Measurements from ENCODE around the gene HSBP1.
A peak's percentile ranks its signal among the peaks of the same experiment; 100 is the strongest.

HSBP1 gene

GRCh38 chr16:83810901-83811300 lies 3.1 kb downstream of the HSBP1 start:
- DNase-seq (ENCODE audit: low spot score in 2 of 2): no peak
- ATAC-seq (ENCODE audit: low read depth): no peak
- H3K4me1 Mint-ChIP-seq: peaks cover 20% of the 10 kb centered on the region
- no peaks in the 10 kb centered on the region for H3K27me3 Mint-ChIP-seq
- peaks cover 20% of the 10 kb centered on the region for H3K36me3 Mint-ChIP-seq
- H3K9me3 Mint-ChIP-seq: peaks cover 2% of the 10 kb centered on the region
- no peak overlapping the region for H3K4me3 Mint-ChIP-seq
- H3K27ac Mint-ChIP-seq: peak overlapping the region; percentile 31

DNA sequence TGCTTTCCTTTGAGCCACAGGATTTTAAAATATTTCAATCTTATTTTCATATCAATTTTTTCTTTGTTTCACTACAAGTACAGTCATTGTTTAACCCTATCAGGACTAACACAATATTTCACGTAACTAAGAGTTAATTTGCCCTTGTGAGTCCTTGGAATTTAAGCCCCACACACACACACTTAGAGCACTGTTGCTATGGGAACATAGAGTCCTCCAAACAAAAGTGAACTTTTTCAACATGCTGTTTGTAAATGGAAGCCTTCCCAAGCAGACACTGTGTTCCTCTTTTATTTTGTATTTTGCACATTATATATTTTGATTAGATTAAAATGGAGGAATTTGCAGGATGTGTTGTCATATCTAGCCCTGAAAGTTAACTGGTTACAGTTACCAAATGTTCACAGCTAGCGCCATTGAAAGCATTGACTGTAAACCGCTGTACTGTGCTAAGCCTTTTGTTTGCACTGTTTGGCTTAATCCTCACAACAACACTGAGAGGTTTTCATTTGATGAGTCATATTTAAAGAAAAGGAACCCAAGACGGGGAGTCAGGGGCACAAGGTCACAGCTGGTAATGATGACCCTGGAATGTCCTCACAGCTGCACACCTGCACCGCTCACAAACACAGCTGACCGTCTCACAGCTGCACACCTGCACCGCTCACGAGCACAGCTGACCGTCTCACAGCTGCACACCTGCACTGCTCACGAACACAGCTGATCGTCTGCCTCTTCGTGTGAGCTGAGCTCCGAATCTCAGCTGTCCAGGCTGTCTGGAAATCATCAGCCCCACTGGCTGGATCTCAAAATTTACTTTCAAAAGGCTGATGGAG lies 6.3 kb downstream of the HSBP1 start:
- Mint-ChIP-seq H3K36me3 (peaks cover 16% of the 10 kb centered on the region), H3K4me1 (peaks cover 2% of the 10 kb centered on the region), H3K27ac (no peak overlapping the region), H3K4me3 (no peak overlapping the region), H3K27me3 (no peaks in the 10 kb centered on the region), H3K9me3 (no peaks in the 10 kb centered on the region)
- ATAC-seq (ENCODE audit: low read depth) (peak; percentile 70), DNase-seq (ENCODE audit: low spot score in 2 of 2) (no peak)

- H3K27me3 Mint-ChIP-seq: no peaks in the 10 kb centered on the region
- peaks cover 14% of the 10 kb centered on the region for H3K36me3 Mint-ChIP-seq
- no peak overlapping the region for H3K27ac Mint-ChIP-seq
- no peaks in the 10 kb centered on the region for H3K4me1 Mint-ChIP-seq
- no peaks in the 10 kb centered on the region for H3K9me3 Mint-ChIP-seq
- DNase-seq (ENCODE audit: low spot score in 2 of 2) (no peak), ATAC-seq (ENCODE audit: low read depth) (no peak)
- H3K4me3 Mint-ChIP-seq: no peak overlapping the region
Observed at GRCh38 chr16:83814659-83814985, 6.8 kb downstream of the HSBP1 start.

DNA sequence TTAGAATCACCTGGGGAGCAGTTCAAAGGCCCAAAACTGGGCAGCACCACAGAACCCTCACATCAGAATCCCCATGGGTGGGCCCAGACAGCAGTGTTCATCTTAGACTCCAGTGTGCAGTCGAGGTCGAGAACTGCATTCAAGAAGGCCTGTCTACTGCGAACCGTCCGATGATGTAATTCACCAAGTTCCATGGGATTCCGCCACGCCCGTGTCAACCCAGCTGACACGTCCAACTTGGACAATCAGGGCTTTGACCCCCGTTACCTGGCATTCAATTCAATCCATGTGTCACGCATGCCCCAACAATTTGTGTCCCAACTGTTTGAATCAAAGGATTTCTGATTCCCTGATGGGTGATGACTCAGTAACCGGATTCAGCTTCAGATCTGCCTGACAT lies 9.2 kb downstream of the HSBP1 start:
- Mint-ChIP-seq H3K9me3 (no peaks in the 10 kb centered on the region), H3K27me3 (peaks cover 4% of the 10 kb centered on the region), H3K27ac (no peak overlapping the region), H3K4me3 (no peak overlapping the region), H3K36me3 (peaks cover 7% of the 10 kb centered on the region), H3K4me1 (no peaks in the 10 kb centered on the region)
- DNase-seq (ENCODE audit: low spot score in 2 of 2) (no peak), ATAC-seq (ENCODE audit: low read depth) (no peak)

GRCh38 chr16:83818276-83818675 lies 10.5 kb downstream of the HSBP1 start:
- Mint-ChIP-seq H3K27ac (no peak overlapping the region), H3K27me3 (peaks cover 6% of the 10 kb centered on the region), H3K4me3 (no peak overlapping the region), H3K36me3 (peaks cover under 1% of the 10 kb centered on the region), H3K9me3 (no peaks in the 10 kb centered on the region), H3K4me1 (no peaks in the 10 kb centered on the region)
- no peak for ATAC-seq (ENCODE audit: low read depth)
- DNase-seq (ENCODE audit: low spot score in 2 of 2): no peak

- Mint-ChIP-seq H3K36me3 (no peaks in the 10 kb centered on the region), H3K27me3 (peaks cover 6% of the 10 kb centered on the region), H3K27ac (no peak overlapping the region), H3K4me1 (no peaks in the 10 kb centered on the region), H3K9me3 (no peaks in the 10 kb centered on the region), H3K4me3 (no peak overlapping the region)
- ATAC-seq (ENCODE audit: low read depth): no peak
- DNase-seq (ENCODE audit: low spot score in 2 of 2): no peak
Observed at GRCh38 chr16:83819361-83819760, 11.6 kb downstream of the HSBP1 start.

GRCh38 chr16:83826146-83826913 lies 18.6 kb downstream of the HSBP1 start:
- H3K36me3 Mint-ChIP-seq: no peaks in the 10 kb centered on the region
- DNase-seq (ENCODE audit: low spot score in 2 of 2): peak; percentile 86 to 93
- no peak overlapping the region for H3K4me3 Mint-ChIP-seq
- H3K27me3 Mint-ChIP-seq: peaks cover 3% of the 10 kb centered on the region
- no peak overlapping the region for H3K27ac Mint-ChIP-seq
- ATAC-seq (ENCODE audit: low read depth): peak; percentile 91
- peaks cover 6% of the 10 kb centered on the region for H3K4me1 Mint-ChIP-seq
- no peaks in the 10 kb centered on the region for H3K9me3 Mint-ChIP-seq

DNA sequence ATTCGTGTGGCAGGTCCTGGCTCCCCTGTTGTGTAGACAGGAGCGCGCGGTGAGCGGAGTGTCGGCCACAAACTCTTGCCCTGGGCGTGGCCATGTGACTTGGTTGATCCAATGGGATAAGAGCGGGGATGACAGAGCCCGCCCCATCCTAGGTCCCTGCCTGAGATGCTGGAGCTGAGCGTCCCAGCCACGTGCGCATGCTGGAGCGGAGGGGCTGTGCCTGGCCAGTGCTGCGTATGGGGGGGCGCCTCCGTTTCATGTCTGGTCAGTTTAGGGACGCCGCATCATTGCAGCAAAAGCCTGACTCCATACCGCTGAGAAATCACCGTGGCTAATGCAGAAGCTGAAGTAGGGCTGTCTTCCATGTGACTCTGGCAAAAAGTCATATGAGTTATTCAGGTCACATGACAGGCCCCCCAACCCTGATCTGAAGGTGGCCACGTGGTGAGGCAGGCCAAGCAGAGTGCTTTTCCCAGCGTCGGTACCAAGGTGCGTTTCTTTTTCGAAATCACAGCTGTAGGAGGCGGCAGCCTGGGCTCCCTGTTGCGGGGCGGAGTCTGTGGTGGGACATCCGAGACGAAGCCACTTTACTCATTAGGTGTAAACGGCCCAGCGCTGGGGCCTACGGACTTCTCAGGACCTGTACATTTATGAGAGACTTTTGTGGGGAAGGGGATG lies 22.5 kb downstream of the HSBP1 start:
- Mint-ChIP-seq H3K4me3 (no peak overlapping the region), H3K9me3 (no peaks in the 10 kb centered on the region), H3K27ac (no peak overlapping the region), H3K36me3 (no peaks in the 10 kb centered on the region), H3K4me1 (peaks cover 6% of the 10 kb centered on the region), H3K27me3 (no peaks in the 10 kb centered on the region)
- DNase-seq (ENCODE audit: low spot score in 2 of 2) (no peak), ATAC-seq (ENCODE audit: low read depth) (no peak)

- no peak for ATAC-seq (ENCODE audit: low read depth)
- Mint-ChIP-seq H3K27ac (no peak overlapping the region), H3K4me1 (peaks cover 3% of the 10 kb centered on the region), H3K9me3 (no peaks in the 10 kb centered on the region), H3K4me3 (no peak overlapping the region), H3K27me3 (no peaks in the 10 kb centered on the region), H3K36me3 (no peaks in the 10 kb centered on the region)
- no peak for DNase-seq (ENCODE audit: low spot score in 2 of 2)
Observed at GRCh38 chr16:83830769-83831455, 23.1 kb downstream of the HSBP1 start.

DNA sequence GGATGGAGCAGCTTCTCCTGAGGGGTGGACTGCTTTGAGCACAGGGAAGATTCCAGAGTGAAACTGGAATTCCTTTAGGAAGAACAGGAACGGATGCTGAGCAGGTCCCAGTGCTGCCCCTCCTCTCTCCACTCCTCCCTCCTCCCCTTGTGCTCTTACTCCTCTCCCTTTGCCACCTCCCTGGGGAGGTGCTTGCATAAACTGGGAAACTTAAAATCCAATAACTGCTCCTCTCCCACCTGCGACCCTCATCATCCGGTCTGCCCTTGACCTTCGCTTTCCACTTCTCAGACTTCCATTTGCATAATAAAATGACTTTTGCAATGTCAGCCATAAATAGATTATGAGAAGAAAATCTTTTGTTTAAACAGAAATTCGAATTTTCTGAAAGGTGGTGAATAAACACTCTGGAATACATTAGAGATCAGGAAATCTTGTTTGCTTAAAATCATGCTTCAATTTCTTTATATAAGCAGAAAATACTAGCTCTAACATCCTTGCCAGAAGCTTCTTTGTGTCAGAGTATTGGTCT lies 23.7 kb downstream of the HSBP1 start:
- H3K9me3 Mint-ChIP-seq: no peaks in the 10 kb centered on the region
- DNase-seq (ENCODE audit: low spot score in 2 of 2) (no peak), ATAC-seq (ENCODE audit: low read depth) (no peak)
- no peak overlapping the region for H3K4me3 Mint-ChIP-seq
- peaks cover 2% of the 10 kb centered on the region for H3K4me1 Mint-ChIP-seq
- H3K36me3 Mint-ChIP-seq: no peaks in the 10 kb centered on the region
- H3K27me3 Mint-ChIP-seq: no peaks in the 10 kb centered on the region
- H3K27ac Mint-ChIP-seq: no peak overlapping the region

DNA sequence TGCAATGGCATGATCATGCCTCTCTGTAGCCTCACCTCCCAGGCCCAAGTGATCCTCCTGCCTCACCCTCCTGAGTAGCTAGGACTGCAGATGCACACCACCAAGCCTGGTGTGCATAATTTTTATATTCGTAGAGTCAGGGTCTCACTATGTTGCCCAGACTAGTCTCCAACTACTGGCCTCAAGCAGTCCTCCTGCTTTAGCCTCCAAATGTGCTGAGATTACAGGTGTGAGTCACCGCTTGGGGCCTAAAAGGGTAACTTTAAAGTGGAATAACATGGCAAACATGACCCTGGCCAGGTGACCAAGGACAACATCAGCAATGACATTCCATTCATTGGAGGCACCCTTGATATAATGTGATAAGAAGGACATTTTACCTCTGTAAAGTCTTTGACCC lies 26.1 kb downstream of the HSBP1 start:
- H3K27ac Mint-ChIP-seq: no peak overlapping the region
- peaks cover 2% of the 10 kb centered on the region for H3K4me1 Mint-ChIP-seq
- peaks cover 2% of the 10 kb centered on the region for H3K36me3 Mint-ChIP-seq
- peaks cover 5% of the 10 kb centered on the region for H3K27me3 Mint-ChIP-seq
- DNase-seq (ENCODE audit: low spot score in 2 of 2) (no peak), ATAC-seq (ENCODE audit: low read depth) (no peak)
- H3K9me3 Mint-ChIP-seq: peaks cover 1% of the 10 kb centered on the region
- no peak overlapping the region for H3K4me3 Mint-ChIP-seq

- no peak for DNase-seq (ENCODE audit: low spot score in 2 of 2)
- H3K27ac Mint-ChIP-seq: no peak overlapping the region
- peaks cover 5% of the 10 kb centered on the region for H3K27me3 Mint-ChIP-seq
- ATAC-seq (ENCODE audit: low read depth): no peak
- H3K9me3 Mint-ChIP-seq: peaks cover 1% of the 10 kb centered on the region
- H3K4me1 Mint-ChIP-seq: peaks cover 2% of the 10 kb centered on the region
- no peak overlapping the region for H3K4me3 Mint-ChIP-seq
- H3K36me3 Mint-ChIP-seq: peaks cover 2% of the 10 kb centered on the region
Observed at GRCh38 chr16:83835586-83836566, 28.1 kb downstream of the HSBP1 start.

- Mint-ChIP-seq H3K9me3 (peaks cover 1% of the 10 kb centered on the region), H3K27me3 (peaks cover 5% of the 10 kb centered on the region), H3K36me3 (peaks cover 2% of the 10 kb centered on the region), H3K4me3 (no peak overlapping the region), H3K4me1 (peaks cover 11% of the 10 kb centered on the region), H3K27ac (no peak overlapping the region)
- ATAC-seq (ENCODE audit: low read depth) (no peak), DNase-seq (ENCODE audit: low spot score in 2 of 2) (no peak)
Observed at GRCh38 chr16:83837566-83837965, 29.8 kb downstream of the HSBP1 start.
